ENCODE results near the gene SPOCK1.
"Not testable (repeated sequence)": the region's sequence is repeated elsewhere in the genome, so short reads cannot be mapped to it uniquely, and the experiment has no call there.

The SPOCK1 gene

DNA sequence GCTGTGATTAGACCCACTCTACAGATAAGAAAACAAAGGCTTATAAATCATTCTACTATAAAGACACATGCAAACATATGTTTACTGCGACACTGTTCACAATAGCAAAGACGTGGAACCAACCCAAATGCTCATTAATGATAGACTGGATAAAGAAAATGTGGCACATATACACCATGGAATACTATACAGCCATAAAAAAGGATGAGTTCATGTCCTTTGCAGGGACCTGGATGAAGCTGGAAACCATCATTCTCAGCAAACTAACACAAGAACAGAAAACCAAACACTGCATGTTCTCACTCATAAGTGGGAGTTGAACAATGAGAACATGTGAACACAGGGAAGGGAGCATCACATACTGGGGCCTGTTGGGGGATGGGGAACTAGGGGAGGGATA lies 240.0 kb downstream of the SPOCK1 start:
- not testable (repeated sequence) for DNase-seq

DNA sequence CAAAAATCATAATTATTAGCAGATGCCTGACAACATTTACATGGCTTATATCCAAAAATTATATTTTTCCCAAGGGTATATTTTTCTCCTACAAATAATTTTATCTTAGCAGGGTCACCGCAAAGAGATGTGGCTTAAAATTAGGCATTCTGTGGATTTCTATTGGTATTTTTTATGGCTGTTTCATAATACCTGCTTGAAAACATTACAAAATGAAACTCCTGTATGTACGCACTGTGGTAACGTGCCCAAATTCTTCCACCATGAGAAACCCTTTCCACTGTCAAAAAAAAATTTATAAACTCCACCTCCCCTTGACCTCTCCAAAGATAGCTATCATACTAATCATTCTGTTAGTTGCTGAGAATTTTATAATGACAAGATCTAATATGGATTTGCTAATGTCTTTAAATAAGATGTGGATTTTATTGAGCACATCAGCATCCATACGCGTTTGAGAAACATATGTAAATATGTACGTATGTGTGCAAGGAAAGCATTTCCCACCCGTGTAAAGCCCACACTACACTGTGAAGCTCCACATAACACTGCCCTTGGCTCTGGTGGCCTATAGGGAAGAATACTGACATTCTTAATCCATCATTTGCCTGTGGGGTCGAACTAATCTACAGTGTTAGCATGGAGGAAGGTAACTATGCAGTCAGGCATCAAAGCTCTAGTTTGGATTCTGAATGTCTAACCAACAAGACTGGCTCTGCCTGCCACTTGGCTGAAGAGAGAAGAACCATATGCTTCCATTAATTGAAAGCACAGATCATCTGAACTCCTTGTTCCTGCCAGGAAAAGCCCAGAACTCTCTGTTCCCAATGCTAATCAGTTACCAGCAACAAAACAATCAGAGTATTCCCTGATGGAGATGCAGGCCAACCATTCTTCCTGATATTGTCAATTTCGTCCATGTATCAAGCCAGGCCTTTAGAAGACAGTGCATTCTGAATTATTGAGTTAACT lies 244.7 kb downstream of the SPOCK1 start:
- DNase-seq, result no peak

GRCh38 chr5:137252512-137252911 lies 246.6 kb downstream of the SPOCK1 start:
- DNase-seq, result no peak

GRCh38 chr5:137250421-137250820 lies 248.7 kb downstream of the SPOCK1 start:
- DNase-seq, result no peak

DNA sequence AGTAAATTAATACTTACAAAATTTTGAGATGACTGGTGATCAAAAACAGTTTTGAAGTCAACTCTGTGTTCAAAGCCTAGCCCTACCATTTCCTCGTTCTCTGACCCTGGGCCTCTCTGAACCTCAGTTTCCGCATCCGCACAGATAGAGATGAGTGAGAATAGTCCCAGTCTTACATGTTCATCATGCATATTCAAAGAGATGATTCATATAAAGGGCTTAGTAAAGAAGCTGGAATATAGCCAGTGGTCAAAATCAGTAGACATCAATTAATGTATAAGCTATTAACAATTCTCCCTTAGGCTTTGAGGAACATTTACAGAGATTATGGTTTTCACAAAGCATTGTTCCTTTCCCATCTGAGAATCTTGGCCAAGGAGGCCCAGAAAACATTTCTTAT lies 250.6 kb downstream of the SPOCK1 start:
- no peak for DNase-seq

DNA sequence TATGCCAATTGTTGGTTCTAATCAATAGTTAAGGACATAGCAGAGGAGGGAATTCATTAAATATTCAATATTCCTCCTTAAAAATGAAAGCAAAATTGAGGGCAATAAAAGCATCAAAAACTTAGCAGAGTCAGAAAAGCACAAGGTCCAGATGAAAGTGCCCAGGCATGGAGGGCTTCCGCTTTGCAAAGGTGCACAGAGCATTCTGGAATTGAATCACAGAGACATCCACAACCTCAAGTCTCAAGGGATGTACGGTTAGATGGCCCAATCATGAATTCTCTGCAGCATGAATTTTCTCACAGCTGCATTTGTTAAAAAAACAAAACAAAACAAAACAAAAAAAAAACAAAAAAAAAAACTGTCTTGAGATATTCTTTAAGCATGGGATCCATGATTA lies 253.7 kb downstream of the SPOCK1 start:
- no peak for DNase-seq

DNA sequence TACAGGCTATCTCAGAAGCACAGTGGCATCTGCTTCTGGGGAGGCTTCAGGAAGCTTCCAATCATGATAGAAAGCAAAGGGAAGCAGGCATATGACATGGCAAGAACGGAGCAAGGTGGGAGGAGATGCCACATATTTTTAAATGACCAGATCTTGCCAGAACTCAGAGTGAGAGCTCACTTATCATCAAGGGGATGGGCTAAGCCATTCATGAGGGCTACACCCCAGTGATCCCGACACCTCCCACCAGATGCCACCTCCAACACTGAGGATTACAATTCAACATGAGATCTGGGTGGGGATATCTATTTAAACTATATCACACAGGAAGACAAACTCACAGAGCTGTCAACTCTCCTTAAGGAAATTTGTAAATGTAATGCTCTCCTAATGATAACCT lies 258.8 kb downstream of the SPOCK1 start:
- no peak for DNase-seq

DNA sequence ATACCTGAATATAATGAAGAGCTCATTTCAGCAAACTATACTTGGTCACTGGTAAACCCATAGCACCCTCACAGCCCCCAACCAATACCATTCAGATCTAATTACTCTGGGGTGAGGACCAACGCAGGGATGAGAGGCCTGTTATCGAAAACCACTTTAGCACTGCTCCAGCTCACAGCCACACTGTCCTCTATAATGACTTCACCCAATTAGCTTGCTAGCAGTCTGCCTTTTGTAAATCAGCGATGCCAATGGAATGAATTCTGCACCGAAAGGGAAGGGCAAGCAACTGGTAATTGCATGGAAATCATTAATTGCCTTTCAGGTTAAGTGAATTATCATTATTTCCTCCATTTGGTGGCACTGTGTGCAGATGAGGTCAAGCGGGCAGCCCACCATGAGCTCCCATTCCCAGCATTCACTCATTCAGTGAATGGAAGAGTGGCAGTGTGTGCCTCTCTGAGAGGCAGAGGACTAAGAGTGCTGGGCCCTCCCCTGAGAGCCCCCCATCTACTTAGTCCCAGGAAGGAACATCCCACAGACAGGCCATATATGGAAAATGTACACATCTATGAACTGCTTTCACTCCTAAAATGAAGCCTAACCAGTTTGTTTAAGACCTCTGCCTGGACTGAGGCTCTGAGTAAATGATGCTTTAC lies 262.1 kb downstream of the SPOCK1 start:
- DNase-seq, result no peak

GRCh38 chr5:137236252-137236651 lies 262.9 kb downstream of the SPOCK1 start:
- no peak for DNase-seq

GRCh38 chr5:137234973-137235943 lies 263.9 kb downstream of the SPOCK1 start:
- no peak for DNase-seq

GRCh38 chr5:137233726-137234125 lies 265.4 kb downstream of the SPOCK1 start:
- DNase-seq, result no peak

DNA sequence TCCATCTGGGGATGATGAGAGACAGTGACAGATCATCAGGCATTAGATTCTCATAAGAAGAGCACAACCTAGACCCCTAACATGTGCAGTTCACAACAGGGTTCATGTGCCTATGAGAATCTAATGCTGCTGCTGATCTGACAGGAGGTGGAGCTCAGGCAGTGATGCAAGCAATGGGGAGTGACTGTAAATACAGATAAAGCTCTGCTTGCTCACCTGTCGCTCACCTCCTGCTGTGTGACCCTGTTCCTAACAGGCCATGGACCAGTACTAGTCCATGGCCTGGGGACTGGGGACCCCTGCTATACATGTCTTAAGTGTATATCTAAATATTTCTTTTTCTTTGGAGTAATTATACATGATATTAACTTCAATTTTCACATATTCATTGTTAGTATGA lies 265.8 kb downstream of the SPOCK1 start:
- DNase-seq, result not testable (repeated sequence)

DNA sequence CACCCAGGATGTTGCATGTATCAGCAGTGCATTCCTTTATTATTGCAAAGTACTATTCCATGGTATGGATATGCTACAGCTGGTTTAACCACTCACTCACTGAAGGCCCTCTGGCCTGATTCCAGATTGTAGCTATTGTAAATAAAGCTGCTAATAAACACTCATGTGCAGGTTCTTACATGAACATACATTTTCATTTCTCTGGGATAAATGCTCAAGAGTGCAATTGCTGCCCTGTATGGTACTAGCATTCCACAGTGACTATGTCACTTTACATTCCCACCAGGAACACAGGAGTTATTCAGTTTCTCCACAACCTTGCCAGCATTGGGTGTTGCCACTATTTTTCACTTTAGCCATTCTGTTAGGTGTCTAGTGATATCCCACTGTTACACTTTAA lies 267.6 kb downstream of the SPOCK1 start:
- DNase-seq, result no peak

GRCh38 chr5:137228816-137229215 lies 270.3 kb downstream of the SPOCK1 start:
- no peak for DNase-seq

DNA sequence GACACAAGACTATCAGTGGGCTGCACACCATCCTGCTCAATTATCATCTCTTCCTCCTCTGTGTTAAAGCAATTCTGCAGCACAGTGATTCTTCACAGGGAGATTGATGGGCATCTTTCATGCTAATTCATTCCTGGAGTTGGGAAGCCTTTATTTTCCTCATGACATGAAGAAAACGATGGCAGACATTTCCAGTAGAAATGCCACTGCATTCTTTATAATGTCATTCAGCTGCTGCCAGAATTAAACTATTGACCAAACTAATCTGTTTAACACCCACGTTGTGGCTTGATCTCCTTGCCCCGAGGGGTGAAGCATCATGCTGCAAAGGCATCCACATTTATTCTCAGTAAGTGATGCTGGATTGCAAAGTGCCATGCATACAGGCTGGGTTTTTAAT lies 273.0 kb downstream of the SPOCK1 start:
- DNase-seq, result no peak

- DNase-seq, result no peak
These were observed 275.5 kb downstream of the SPOCK1 start for GRCh38 chr5:137223324-137224295.

DNA sequence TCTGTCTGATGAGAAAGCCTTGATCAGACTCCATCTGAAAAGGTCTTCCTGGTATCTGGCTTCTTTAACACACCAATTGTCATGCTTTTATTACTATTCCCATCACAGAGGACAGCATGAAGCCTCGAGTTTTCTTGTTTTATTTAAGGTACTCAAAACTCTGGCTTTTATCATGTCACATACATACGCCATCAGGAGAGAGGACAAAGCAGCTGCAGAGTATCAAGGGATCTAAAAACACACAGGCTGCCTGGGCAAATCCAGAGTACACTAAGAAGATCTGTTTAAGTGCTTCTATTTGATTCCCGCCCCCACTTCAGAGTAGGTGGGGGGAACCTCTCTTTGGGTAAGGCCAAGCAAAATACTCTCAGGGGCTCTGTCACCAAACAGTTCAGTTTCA lies 277.2 kb downstream of the SPOCK1 start:
- no peak for DNase-seq

DNA sequence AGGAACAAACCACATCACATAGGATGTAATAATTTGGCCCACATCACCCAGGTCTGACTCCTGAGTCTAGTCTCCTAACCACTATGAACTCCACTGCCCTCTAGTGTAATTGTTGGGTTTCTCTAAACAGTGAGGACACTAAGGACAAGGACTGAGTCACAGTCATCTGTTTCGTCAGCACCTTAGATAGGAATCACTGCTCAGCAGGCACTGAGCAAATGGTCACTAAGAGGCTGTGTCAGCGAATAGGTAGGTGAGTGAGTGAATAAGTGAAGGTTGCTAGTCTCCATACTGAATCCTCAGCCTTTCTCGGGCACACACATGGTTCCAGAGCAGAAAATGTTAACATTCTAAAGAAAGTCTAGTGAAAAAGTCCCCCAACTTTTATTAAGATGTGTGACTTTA lies 278.6 kb downstream of the SPOCK1 start:
- no peak for DNase-seq

DNA sequence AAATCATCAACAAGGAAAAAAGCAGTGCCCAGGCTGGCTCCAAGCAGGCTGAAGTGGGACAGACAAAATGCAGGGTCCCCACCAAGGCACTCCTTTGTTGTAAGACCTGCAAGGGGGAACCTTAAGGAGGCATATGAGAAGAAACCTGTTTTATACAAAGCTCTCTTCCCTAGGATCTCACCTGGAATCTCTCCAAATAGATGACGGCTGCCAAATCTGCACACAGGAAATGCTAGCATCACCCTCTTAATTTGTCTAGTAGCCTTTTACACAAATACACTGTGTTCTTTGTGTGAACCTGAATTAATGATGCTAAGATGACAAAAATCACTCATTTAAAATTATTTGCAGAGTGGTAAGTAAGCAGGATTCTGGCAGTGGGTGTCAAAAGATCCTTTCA lies 280.2 kb downstream of the SPOCK1 start:
- no peak for DNase-seq

GRCh38 chr5:137218471-137218870 lies 280.7 kb downstream of the SPOCK1 start:
- no peak for DNase-seq

DNA sequence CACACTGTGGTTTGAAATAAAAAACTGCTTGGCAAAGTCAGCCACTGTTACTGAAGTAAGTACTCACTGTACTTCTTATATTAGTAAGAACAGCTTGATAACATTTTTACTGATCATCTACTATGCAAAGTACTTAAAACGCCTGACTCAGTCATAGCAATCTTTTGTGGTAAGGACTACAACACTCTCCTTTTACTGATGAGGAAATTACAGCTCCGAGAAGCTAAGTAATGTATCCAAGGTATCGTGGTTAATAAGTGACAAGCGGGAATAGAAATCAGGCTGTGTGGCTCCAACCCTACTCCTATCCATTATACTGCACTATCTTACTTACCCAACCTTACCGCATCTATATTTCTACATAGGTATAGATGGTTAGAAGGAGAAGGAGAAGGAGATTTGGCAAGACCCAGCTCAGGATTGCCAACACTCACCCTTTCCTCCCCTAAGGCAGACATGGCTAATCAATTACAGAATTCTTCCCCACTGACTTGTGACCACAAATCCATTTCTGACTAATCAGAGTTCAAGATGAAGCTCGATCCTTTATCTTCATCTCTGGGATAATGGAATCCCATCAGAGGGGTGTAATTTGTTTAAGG lies 281.4 kb downstream of the SPOCK1 start:
- no peak for DNase-seq

Measured in CD4-positive, alpha-beta T cell treated with Interleukin-10 for 1 hour (primary cell).